Activated T-helper 17 cell treated with anti-CD3 and anti-CD28 coated beads, Interleukin-2, amount 50 U/mL, for 72 hours (primary cell): ENCODE measurements around the gene RETSAT. TPM values are rescaled to one million over a fixed set of nuclear protein-coding genes. Genes with fewer than 3 reads are reported as not detected.

ENCODE experiments used
- ATAC-seq: fragments of 150-1000 bp; cut with Tn5 transposase; replicated peaks from 2 replicates; pipeline ENCODE4 v1.10.0; 2021; ENCODE audit warnings: mild to moderate bottlenecking, moderate library complexity
- H3K27ac Mint-ChIP-seq: one replicate; pipeline ENCODE4 v1.8.0; 2022; ENCODE audit warnings: mixed read lengths
- H3K27me3 Mint-ChIP-seq: one replicate; pipeline ENCODE4 v1.8.0; 2022; ENCODE audit warnings: mixed read lengths
- H3K36me3 Mint-ChIP-seq: one replicate; pipeline ENCODE4 v1.8.0; 2022; ENCODE audit warnings: low read depth, mild to moderate bottlenecking, mixed read lengths
- H3K4me1 Mint-ChIP-seq: one replicate; pipeline ENCODE4 v1.8.0; 2022; ENCODE audit warnings: mixed read lengths
- H3K4me3 Mint-ChIP-seq: one replicate; pipeline ENCODE4 v1.8.0; 2022; ENCODE audit warnings: mild to moderate bottlenecking, mixed read lengths
- H3K9me3 Mint-ChIP-seq: one replicate; pipeline ENCODE4 v1.8.0; 2022; ENCODE audit warnings: mixed read lengths
- total RNA-seq, 2 donors: library from RNA; stranded (reverse); gene quantifications; one replicate each; pipeline ENCODE4 v1.2.3, GENCODE V29; 2022

RETSAT gene
- 10 to 100 TPM; 28.4 to 34.5 TPM for total RNA-seq

DNA sequence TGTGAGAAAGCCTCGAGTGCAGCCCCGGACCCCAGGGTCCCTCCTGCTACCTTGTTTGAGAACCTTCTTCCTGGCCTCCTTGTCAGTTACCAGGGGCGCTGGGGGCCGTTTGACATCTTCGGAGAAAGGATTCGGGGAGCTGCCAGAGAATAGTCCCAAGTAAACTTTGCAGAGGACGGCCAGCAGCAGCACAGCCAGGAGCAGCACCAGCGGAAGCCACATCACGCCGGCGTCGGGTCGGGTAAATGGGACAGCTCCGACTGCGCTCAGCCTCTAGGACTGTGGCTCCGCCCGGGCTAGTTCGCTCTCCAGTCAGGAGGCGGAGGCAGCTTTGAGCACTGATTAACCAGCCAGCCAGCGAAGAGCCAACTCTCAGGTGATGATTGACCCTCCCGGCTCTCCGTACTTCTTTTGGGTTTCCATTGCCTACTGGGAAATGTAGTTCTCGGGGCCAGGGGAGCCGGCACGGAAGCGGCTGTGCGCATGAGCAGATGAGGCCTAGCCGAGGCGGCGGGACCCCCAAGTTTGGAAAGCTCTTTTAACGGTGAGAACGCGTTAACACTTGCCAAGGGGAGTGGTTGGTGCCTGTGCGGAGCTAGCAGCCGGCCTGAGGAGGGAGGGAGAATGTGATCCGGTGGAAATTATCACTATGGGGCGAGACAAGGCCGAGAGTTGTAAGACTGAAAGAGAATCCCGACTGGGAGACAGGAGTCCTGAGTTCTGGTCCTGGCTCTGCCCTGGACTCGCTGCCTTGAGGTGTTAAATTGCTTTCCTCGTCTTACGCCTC, at the start of gene RETSAT, which contains the start of gene ELMOD3:
Gene RETSAT, minus strand, starts transcription at position 243 of the 787 bp plus-strand sequence. Its CDS starts 21 bp downstream, at position 222.
Gene ELMOD3, plus strand, starts transcription at position 484 of the 787 bp plus-strand sequence. CDS start 2,430 bp downstream, outside the sequence.
- Mint-ChIP-seq H3K27ac (peak within 1 kb of the TSS; percentile 96), H3K36me3 (peaks cover 55% of the 10 kb centered on the region), H3K9me3 (no peaks in the 10 kb centered on the region), H3K4me3 (peak within 1 kb of the TSS; percentile 93), H3K4me1 (peaks cover 12% of the 10 kb centered on the region), H3K27me3 (no peaks in the 10 kb centered on the region)
- peak; percentile 99 for ATAC-seq

DNA sequence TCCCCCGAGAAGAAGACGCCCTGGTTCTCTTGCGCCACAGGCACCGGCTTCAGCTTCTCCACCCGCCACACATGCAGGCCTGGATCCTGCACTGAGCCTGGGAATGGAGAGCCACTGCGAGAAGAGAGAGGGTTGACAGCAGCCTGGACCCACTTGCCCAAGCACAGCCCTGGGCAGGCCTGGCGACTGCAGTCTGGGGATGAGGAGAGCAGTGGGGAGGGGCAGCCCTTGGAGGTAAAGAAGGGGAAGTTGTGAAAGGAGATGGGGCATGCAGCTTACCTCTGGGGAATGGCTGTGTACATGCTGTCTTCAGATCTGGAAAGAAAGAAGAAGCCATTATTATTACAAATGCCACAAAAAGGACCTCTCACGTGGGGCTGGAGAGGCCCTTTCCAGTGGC, 47.5 kb upstream of the RETSAT start:
- Mint-ChIP-seq H3K9me3 (no peaks in the 10 kb centered on the region), H3K27me3 (no peaks in the 10 kb centered on the region), H3K4me1 (peaks cover 13% of the 10 kb centered on the region), H3K36me3 (peaks cover 36% of the 10 kb centered on the region), H3K27ac (no peak overlapping the region), H3K4me3 (no peak overlapping the region)
- no peak for ATAC-seq

DNA sequence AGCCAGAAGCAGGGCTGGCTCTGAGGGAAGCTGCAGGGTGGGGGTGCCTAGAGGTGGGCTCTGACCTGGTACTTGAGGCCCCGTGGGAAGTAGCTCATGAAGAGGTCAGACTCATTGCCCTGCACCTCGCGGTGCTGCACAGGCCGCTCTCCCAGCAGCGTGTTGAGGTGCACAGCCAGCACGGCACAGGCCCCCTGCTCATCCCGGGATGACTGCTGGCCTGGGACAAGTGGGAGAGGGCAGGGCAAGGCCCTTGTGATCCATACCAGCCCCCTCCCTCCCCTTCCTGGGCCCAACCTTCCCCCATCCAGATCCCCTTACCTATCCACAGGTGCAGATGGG, 47.1 kb upstream of the RETSAT start:
- H3K27me3 Mint-ChIP-seq = no peaks in the 10 kb centered on the region
- ATAC-seq = no peak
- peaks cover 40% of the 10 kb centered on the region for H3K36me3 Mint-ChIP-seq
- no peak overlapping the region for H3K27ac Mint-ChIP-seq
- no peak overlapping the region for H3K4me3 Mint-ChIP-seq
- H3K9me3 Mint-ChIP-seq = no peaks in the 10 kb centered on the region
- peaks cover 13% of the 10 kb centered on the region for H3K4me1 Mint-ChIP-seq

DNA sequence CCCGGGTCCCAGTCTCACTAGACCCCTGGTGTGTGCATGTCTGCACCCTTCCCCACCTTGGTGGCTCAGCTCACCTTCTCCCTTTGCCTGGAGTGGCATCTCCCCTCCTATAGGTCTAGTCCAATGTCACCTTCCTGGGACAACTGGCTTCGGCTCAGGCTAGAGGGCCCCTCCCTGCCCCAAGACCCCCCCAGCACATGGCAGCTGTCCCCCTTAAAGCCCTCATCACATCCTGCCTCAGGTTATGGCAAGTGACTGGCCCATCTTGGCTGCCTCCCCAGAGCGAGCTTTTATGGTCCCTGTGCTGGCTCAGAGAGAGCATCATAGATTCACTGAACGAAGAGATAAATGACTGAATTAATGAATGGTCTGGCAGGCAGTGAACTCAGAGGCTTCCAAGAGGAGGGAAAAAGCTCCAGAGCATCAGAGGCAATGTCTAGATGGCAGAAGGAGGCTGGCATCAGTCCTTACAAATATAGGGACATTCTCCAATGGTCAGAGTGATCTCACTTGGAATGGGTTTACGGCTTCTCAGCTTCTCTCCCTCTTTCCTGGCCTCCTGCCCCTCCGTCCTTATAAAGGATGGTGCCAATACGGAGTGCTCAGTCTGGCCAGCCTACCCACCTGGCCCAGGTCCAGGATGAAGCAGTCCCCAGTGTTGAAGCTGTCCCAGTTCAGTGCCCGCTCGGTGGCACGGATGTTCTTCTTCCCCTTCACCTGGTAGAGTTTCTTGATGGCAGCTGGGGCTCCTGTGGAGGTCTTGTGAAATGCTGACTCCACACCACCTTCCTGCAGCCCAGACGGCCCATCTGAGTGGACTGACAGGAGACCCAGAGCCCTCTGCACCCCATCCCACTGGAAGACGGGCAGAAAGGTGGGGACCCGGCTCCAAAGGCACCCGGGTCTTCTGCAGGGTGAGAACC, 46.5 kb upstream of the RETSAT start:
- peak overlapping the region; percentile 34 for H3K27ac Mint-ChIP-seq
- no peaks in the 10 kb centered on the region for H3K9me3 Mint-ChIP-seq
- H3K4me1 Mint-ChIP-seq = peaks cover 13% of the 10 kb centered on the region
- peaks cover 43% of the 10 kb centered on the region for H3K36me3 Mint-ChIP-seq
- no peaks in the 10 kb centered on the region for H3K27me3 Mint-ChIP-seq
- H3K4me3 Mint-ChIP-seq = no peak overlapping the region
- ATAC-seq = no peak

DNA sequence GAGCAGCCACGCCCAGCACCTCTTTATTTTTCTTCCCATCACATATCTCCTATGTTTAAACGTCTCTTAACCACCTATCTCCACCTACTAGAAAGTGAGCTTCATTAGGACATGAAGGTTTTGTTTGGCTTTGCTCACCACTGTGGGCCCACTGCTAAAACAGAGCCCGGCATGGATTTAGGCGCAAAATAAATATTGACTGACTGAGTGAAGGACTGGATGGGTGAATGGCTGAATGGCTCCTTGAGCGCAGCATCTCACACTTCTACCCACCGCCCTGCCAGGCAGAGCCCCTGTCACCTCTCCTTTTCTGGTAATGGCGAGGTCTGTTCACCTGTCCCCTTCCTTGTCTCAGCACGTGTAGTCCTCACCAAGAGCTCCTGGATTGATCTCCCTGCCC, 45.7 kb upstream of the RETSAT start:
- no peaks in the 10 kb centered on the region for H3K9me3 Mint-ChIP-seq
- no peak for ATAC-seq
- no peak overlapping the region for H3K4me3 Mint-ChIP-seq
- no peaks in the 10 kb centered on the region for H3K27me3 Mint-ChIP-seq
- H3K27ac Mint-ChIP-seq = peak overlapping the region; percentile 34
- peaks cover 5% of the 10 kb centered on the region for H3K4me1 Mint-ChIP-seq
- peaks cover 43% of the 10 kb centered on the region for H3K36me3 Mint-ChIP-seq

DNA sequence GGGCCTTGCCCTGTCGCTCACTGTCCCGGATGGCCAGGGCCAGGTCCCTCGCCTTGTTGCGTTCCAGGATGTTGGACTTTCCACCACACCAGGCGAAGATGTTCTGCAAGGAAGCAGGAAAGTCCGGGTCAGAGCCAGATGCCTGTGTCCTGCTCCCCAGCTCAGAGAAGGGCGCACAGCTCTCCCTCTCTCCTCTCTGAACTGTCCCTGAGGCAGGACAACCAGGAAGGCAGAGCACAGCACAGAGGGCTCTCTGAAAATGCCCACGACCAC, 44.8 kb upstream of the RETSAT start:
- Mint-ChIP-seq H3K27ac (no peak overlapping the region), H3K4me1 (peaks cover 6% of the 10 kb centered on the region), H3K4me3 (no peak overlapping the region), H3K36me3 (peaks cover 43% of the 10 kb centered on the region), H3K9me3 (no peaks in the 10 kb centered on the region), H3K27me3 (no peaks in the 10 kb centered on the region)
- ATAC-seq = no peak

DNA sequence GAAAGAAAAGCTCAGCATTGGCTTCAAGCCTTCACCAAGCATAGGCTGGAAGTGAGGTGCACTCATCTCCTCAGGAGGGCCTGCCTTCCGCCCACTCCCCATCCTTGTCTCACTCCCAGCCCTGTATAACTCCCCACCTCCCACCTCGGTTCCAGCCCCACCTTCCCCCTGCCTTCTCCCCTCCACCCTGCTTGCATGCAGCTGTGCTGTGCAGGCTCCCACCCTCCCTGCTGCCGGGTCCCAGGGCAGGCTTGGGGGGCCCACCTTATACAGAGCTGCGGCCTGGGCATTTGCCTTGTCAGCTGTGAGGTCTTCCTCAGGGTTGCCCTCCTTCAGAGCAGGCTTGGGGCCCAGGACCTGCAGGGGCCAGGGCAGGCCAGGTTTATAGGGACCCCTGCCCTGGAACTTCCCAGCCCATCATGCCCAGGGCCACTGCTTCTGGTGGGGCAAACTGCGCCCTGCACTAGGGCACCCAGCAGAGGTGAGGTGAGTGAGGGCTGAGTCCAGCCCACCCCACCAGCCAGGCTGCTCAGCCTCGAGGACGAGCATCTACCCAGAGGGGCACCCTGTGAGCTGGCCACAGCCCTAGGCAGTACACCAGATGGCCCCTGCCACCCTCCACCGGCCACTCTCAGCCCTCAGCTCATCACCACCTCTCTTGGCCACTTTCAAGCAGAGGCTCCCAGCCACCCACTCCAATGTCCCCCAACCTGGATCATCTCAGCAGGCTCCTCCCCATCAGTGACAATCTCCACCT, 44.3 kb upstream of the RETSAT start:
- ATAC-seq = no peak
- H3K4me3 Mint-ChIP-seq = no peak overlapping the region
- no peak overlapping the region for H3K27ac Mint-ChIP-seq
- peaks cover 43% of the 10 kb centered on the region for H3K36me3 Mint-ChIP-seq
- H3K9me3 Mint-ChIP-seq = no peaks in the 10 kb centered on the region
- H3K27me3 Mint-ChIP-seq = no peaks in the 10 kb centered on the region
- peaks cover 10% of the 10 kb centered on the region for H3K4me1 Mint-ChIP-seq

DNA sequence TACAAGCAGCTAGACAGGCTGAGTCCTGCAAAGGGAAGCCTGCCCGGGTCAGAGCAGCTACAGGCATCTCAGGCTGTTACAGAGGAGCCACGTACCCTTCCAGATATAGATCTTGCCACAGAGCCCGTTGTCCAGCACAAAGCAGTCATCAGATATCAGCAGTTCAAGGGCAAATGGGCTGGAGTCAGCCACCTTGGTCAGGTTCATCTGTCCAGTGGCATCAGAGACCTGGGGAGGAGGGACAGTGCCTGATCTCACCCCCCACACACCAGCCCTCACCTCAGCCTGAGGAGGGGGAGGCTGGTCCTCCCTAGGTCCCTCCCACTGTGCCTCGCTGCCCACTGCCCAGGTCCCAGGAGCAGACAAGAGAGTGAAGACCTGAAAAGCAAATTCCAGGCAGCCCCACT, 43.6 kb upstream of the RETSAT start:
- Mint-ChIP-seq H3K27ac (no peak overlapping the region), H3K36me3 (peaks cover 43% of the 10 kb centered on the region), H3K27me3 (no peaks in the 10 kb centered on the region), H3K4me3 (no peak overlapping the region), H3K4me1 (peaks cover 10% of the 10 kb centered on the region), H3K9me3 (no peaks in the 10 kb centered on the region)
- ATAC-seq = no peak

DNA sequence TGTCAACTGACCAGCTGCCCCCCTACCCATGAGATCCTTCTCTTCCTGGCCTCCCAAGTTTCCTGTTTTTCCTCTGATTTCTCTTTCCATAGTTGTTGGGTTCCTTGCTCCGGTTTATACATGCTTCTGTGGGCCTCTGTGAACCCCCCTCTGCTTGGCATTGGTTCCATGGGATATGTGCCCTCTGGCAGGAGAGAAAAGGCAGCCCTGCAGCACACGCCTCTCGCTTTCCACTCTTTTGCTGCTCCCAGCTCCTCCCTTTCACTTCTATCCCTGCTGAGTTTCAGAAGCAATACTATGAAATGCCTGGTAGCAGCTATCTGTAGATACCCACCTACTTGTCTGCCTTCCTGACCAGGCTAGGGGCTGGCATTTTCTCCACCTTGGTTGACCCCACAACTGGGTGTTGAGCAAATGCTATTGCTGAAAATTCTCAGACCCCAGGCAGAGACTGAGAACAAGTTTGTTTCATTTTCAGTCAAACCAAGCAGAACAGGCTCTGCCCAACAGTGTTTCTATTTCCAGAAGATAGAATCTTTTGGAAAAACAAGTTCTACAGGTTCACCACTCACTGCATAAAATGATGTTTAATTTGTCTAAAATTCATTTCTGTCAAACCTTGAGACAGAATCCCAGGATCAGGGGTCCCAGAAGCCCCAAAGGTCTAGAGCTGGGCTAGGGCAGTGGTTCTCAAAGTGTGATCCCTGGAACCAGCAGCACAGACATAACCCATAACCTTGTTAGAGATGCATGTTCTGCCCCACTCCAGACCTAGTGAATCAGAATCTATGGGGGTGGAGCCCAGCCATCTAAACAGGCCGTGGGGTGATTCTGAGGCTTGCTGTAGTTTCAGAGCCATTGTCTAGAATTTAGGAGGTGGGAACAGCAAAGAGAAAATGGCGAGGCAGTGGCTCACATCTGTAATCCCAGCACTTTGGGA, 42.5 kb upstream of the RETSAT start:
- Mint-ChIP-seq H3K27me3 (no peaks in the 10 kb centered on the region), H3K4me1 (peaks cover 6% of the 10 kb centered on the region), H3K4me3 (no peak overlapping the region), H3K9me3 (no peaks in the 10 kb centered on the region), H3K36me3 (peaks cover 37% of the 10 kb centered on the region), H3K27ac (peak overlapping the region; percentile 84)
- peak; percentile 46 for ATAC-seq

DNA sequence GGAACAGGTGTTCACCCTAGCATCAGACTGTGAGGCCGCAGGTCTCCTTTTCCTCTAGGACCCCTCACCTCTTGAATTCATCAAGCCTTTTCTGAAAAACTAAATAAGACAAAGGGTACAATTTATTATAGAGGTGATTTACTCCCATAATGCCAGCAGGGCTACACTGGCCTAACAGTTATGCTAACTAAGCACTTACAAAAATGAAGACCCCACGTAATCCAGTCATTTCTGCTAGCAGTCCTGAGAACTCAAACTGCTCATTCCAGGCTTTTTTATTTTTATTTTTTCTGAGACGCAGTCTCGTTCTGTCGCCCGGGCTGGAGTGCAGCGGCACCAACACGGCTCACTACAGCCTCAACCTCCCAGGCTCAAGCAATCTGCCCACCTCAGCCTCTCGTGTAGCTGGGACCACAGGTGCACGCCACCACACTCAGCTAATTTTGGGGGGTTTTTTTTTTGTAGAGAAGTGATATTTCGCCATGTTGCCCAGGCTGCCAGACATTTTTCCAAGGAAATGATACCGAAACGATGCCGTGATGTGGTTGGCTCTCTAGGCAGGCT, 41.7 kb upstream of the RETSAT start:
- H3K36me3 Mint-ChIP-seq = peaks cover 33% of the 10 kb centered on the region
- H3K4me1 Mint-ChIP-seq = peaks cover 6% of the 10 kb centered on the region
- no peaks in the 10 kb centered on the region for H3K9me3 Mint-ChIP-seq
- ATAC-seq = no peak
- H3K27ac Mint-ChIP-seq = peak overlapping the region; percentile 84
- H3K27me3 Mint-ChIP-seq = no peaks in the 10 kb centered on the region
- H3K4me3 Mint-ChIP-seq = no peak overlapping the region

DNA sequence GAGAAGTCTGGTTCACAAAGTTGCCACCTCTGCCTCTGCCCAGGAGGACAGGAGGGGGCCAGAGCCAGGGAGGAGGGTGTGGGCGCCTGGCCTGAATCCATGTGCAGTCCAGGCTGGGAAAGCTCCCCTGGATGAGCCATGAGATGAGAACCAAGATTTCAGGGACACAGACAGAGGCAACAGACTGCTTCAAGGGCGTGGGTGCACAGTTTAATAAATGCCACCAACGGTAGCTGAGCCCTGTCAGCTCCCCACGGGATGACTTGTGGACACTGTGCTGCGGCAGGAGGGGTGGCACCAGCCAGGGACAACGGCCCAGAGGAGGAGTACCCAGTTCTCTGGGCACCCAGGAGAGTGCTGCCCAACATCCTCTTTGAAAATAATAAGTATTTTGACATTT, 40.6 kb upstream of the RETSAT start:
- Mint-ChIP-seq H3K4me1 (peaks cover 6% of the 10 kb centered on the region), H3K36me3 (peaks cover 31% of the 10 kb centered on the region), H3K4me3 (no peak overlapping the region), H3K27ac (no peak overlapping the region), H3K9me3 (no peaks in the 10 kb centered on the region), H3K27me3 (no peaks in the 10 kb centered on the region)
- ATAC-seq = no peak

DNA sequence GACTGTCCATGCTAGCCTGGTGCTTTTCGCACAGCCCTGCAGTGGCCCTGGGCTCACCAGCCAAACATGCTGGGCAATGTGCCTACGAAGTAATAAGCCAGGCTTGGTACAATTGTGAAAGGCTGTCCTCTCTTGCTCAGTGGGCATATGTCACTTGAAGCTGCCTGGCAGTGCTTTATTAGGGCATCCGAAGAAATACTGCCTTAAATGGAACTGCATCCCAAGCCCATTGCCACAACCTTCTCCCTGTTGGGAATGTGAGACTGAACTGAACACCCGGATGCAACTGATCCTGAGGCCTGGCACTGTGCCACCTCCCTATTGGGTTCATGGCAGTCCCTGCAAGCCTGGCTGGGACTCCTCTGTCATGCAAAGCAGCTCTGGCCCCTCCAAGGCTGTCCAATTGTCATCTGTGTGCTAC, 39.9 kb upstream of the RETSAT start:
- no peak overlapping the region for H3K4me3 Mint-ChIP-seq
- H3K27me3 Mint-ChIP-seq = no peaks in the 10 kb centered on the region
- peaks cover 33% of the 10 kb centered on the region for H3K36me3 Mint-ChIP-seq
- no peak for ATAC-seq
- peak overlapping the region; percentile 46 for H3K27ac Mint-ChIP-seq
- H3K4me1 Mint-ChIP-seq = peaks cover 6% of the 10 kb centered on the region
- H3K9me3 Mint-ChIP-seq = no peaks in the 10 kb centered on the region

DNA sequence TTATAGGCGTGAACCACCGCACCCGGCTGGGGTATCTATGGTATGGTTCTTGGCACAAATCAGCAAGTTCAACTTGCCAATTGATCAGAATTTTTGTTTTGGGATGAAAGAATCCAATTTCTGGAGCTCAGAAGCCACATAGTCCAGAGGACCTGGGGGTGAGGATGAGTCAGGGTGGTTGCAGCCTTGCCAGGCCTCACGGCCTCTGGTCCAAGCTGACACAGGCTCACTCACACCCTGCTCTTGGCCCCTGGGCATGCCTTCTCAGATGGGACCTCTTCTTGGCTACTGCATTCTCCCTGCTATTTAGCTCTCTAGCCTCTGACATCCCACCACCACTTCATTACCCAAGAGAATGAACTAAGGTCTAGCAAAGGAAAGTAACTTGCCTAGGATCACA, 39.5 kb upstream of the RETSAT start:
- Mint-ChIP-seq H3K27ac (peak overlapping the region; percentile 46), H3K36me3 (peaks cover 33% of the 10 kb centered on the region), H3K4me1 (peaks cover 6% of the 10 kb centered on the region), H3K4me3 (no peak overlapping the region), H3K9me3 (no peaks in the 10 kb centered on the region), H3K27me3 (no peaks in the 10 kb centered on the region)
- no peak for ATAC-seq
